ENCODE data around the gene ZFAND3.
"Not testable (repeated sequence)": the region's sequence is repeated elsewhere in the genome, so short reads cannot be mapped to it uniquely, and the experiment has no call there.

The ZFAND3 gene

GRCh38 chr6:37866590-37867507, 47.3 kb downstream of the ZFAND3 start:
- DNase-seq: no peak

GRCh38 chr6:37867756-37868446, 48.4 kb downstream of the ZFAND3 start:
- DNase-seq: no peak

GRCh38 chr6:37868447-37868825, 48.9 kb downstream of the ZFAND3 start:
- DNase-seq: no peak

- DNase-seq: no peak
Measured at GRCh38 chr6:37871616-37872372, 52.3 kb downstream of the ZFAND3 start.

GRCh38 chr6:37872373-37872745, 52.8 kb downstream of the ZFAND3 start:
- no peak for DNase-seq

- no peak for DNase-seq
Measured at GRCh38 chr6:37874726-37875125, 55.2 kb downstream of the ZFAND3 start.

- no peak for DNase-seq
Measured at GRCh38 chr6:37875561-37876309, 56.2 kb downstream of the ZFAND3 start.

- DNase-seq: no peak
Measured at GRCh38 chr6:37876843-37877242, 57.3 kb downstream of the ZFAND3 start.

- DNase-seq: no peak
Measured at GRCh38 chr6:37877373-37878149, 58.0 kb downstream of the ZFAND3 start.

- DNase-seq: no peak
Measured at GRCh38 chr6:37878150-37878710, 58.7 kb downstream of the ZFAND3 start.

- DNase-seq: not testable (repeated sequence)
Measured at GRCh38 chr6:37880602-37881001, 61.1 kb downstream of the ZFAND3 start.

- no peak for DNase-seq
Measured at GRCh38 chr6:37882292-37882691, 62.8 kb downstream of the ZFAND3 start.

- DNase-seq: no peak
Measured at GRCh38 chr6:37882724-37883413, 63.3 kb downstream of the ZFAND3 start.

- DNase-seq: no peak
Measured at GRCh38 chr6:37884548-37884947, 65.0 kb downstream of the ZFAND3 start.

GRCh38 chr6:37889051-37889450, 69.5 kb downstream of the ZFAND3 start:
- no peak for DNase-seq

GRCh38 chr6:37889486-37889885, 70.0 kb downstream of the ZFAND3 start:
- no peak for DNase-seq

- no peak for DNase-seq
Measured at GRCh38 chr6:37891072-37891471, 71.5 kb downstream of the ZFAND3 start.

- DNase-seq: no peak
Measured at GRCh38 chr6:37893257-37893656, 73.7 kb downstream of the ZFAND3 start.

GRCh38 chr6:37893734-37894133, 74.2 kb downstream of the ZFAND3 start:
- not testable (repeated sequence) for DNase-seq

GRCh38 chr6:37894585-37894984, 75.1 kb downstream of the ZFAND3 start:
- DNase-seq: no peak

GRCh38 chr6:37897321-37897720, 77.8 kb downstream of the ZFAND3 start:
- no peak for DNase-seq
